Neutrophil (primary cell): ENCODE measurements around the gene DPY19L2.
"Not testable (repeated sequence)": the region's sequence is repeated elsewhere in the genome, so short reads cannot be mapped to it uniquely, and the experiment has no call there.

ENCODE experiments used
- H3K27ac ChIP-seq: fragments of 200-600 bp; sonication (generic); 2 replicates; pipeline ENCODE4 v1.5.1; 2016; ENCODE audit warnings: mild to moderate bottlenecking, moderate library complexity
- H3K27me3 ChIP-seq: fragments of 200-600 bp; sonication (generic); 2 replicates; pipeline ENCODE4 v1.6.0; 2016; ENCODE audit warnings: mild to moderate bottlenecking
- H3K36me3 ChIP-seq: fragments of 200-600 bp; sonication (generic); 2 replicates; pipeline ENCODE4 v1.5.1; 2017
- H3K4me1 ChIP-seq, 2 experiments: fragments of 200-600 bp in 1 of 2; sonication (generic) in 1 of 2; 1 replicate in 1 of 2; 2 replicates in 1 of 2; pipeline versions ENCODE4 v1.5.1 to v1.6.1; 2013 to 2016; ENCODE audit warnings: low read depth in 1 of 2, low read length in 1 of 2, mild to moderate bottlenecking in 1 of 2, moderate library complexity in 1 of 2; ENCODE audit not compliant: control insufficient read depth in 1 of 2, insufficient read depth in 1 of 2
- H3K4me3 ChIP-seq, 2 experiments: fragments of 200-600 bp in 1 of 2; sonication (generic) in 1 of 2; 1 replicate in 1 of 2; 2 replicates in 1 of 2; pipeline ENCODE4 v1.5.1; 2013 to 2016; ENCODE audit warnings: low read depth in 1 of 2, low read length in 1 of 2, mild to moderate bottlenecking in 1 of 2, moderate library complexity in 1 of 2
- H3K9me3 ChIP-seq: fragments of 200-600 bp; sonication (generic); 2 replicates; pipeline ENCODE4 v1.5.1; 2016

DPY19L2 gene

DNA sequence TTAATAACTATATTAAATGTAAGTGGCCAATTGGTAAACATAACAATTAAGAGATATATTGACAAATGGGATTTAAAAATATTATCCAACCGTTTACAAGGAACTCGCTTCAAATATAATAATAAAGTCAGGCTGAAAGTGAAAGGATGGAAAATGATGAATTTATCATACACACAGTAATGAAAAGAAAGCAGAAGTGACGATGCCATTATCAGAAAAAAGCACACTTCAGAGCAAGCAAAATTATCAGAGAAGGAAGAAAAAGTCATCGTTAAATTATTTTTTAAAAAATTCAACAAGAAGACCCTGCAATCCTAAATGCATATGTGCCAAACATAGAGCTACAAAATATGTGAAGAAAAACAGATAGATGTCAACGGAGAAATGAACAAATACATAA lies 13.8 kb downstream of the DPY19L2 start:
- H3K4me1 ChIP-seq, H3K9me3 ChIP-seq, H3K27ac ChIP-seq, H3K27me3 ChIP-seq, H3K4me3 ChIP-seq, H3K36me3 ChIP-seq: not testable (repeated sequence)

DNA sequence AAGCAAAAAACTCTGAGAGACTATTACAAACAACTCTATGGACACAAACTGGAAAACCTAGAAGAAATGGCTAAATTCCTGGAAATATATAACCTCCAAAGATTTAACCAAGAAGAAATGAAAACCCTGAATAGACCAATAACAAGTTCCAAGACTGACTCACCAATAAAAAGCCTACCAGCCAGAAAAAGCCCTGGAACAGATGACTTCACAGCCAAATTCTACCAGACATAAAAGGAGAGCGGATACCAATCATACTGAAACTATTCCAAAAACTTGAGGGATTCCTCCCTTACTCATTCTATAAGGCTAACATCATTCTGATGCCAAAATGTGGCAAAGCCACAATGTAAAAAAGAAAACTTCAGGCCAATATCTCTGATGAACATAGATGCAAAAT lies 18.8 kb downstream of the DPY19L2 start:
- H3K36me3 ChIP-seq, H3K4me1 ChIP-seq, H3K27me3 ChIP-seq, H3K9me3 ChIP-seq, H3K4me3 ChIP-seq, H3K27ac ChIP-seq: not testable (repeated sequence)

DNA sequence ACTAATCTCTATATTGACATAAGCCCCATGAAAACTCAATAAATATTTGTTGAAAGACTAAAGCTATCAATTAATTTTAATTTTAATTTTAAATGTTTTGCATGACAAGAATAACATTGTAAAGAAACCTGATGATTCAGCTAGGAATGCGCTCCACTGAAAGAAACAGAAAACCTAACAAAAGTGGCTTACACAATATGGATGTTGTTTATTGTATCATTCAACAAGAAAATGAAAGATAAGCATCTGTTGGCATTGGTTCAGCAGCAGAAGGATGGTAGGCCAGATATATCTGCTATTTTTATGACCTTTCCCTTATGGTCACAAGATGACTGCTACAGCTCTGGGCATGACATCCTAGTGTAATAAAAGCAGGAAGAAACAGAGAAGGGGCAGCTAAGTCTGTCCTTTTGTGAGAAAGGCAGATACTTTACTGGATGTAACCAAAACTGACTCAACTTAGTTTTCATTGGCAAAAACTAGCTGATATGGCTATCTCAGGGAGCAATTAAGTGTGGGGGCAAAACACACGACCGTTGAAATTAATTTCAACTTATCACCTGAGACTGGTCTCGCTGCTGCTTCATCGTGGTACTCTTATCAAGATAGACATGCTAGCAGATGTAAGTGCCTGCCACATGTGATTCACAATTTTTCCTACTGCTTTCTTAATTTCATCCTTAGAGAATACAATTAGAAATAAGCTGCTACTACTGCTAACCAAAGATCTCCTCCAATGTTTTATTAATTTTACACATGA lies 24.7 kb downstream of the DPY19L2 start:
- H3K4me3 ChIP-seq, H3K27ac ChIP-seq, H3K36me3 ChIP-seq, H3K9me3 ChIP-seq, H3K4me1 ChIP-seq, H3K27me3 ChIP-seq: not testable (repeated sequence)

DNA sequence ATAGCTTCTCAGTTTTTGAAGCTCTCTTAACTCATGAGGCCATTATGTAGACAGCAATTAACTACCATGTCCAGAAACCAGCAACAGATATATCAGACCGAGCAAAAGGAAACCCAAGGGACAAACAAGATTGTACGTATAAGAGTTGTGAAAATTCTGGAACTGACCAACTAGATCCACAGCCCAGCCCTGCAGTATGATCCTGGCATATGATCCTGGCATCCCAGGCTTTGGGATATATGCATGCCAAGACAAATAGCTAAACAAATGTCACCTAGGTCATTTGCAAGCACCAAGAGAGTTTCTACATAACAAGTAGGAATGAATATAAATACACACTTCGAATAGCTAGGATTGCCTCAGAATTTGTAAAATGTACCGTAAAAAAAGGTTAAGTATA lies 44.0 kb downstream of the DPY19L2 start:
- H3K4me1 ChIP-seq, H3K27ac ChIP-seq, H3K4me3 ChIP-seq, H3K36me3 ChIP-seq, H3K27me3 ChIP-seq, H3K9me3 ChIP-seq: not testable (repeated sequence)

DNA sequence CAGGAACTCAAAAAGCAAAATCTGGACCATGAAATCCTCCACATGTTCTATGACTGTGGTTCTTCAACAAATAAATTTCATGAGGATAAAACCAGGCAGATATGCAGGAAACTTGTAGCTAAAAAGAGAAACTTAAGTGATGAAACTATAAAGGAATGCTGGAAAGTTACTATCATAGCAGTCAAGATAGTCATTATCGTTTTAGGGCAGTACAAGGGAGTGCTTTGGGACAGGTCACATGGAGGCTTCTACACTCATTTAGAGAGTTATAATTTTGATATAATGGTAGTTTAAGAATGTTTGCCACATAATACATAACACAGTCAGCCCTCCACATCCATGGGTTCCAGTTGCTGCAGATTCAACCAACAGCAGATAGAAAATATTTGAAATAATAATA lies 52.7 kb downstream of the DPY19L2 start:
- H3K9me3 ChIP-seq, H3K36me3 ChIP-seq, H3K4me3 ChIP-seq, H3K4me1 ChIP-seq, H3K27ac ChIP-seq, H3K27me3 ChIP-seq: not testable (repeated sequence)

DNA sequence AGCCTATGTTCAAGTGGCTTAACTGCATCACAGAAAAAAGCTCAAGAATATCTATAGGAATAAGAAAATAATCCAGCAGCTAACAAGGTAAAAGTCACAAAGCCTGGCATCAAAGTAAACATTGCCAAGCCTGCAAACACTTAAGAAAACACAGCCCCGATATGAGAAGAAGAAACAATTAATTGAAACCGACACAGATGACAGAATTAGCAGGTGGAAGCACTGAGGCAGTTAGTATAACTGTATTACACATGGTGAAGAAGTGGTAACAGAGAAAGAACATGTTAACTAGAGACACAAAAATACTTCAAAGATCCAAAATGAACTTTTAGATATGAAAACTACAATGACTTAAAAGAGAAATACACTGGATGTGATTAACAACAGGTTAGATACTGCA lies 57.0 kb downstream of the DPY19L2 start:
- H3K4me3 ChIP-seq, H3K9me3 ChIP-seq, H3K27me3 ChIP-seq, H3K36me3 ChIP-seq, H3K27ac ChIP-seq, H3K4me1 ChIP-seq: not testable (repeated sequence)

DNA sequence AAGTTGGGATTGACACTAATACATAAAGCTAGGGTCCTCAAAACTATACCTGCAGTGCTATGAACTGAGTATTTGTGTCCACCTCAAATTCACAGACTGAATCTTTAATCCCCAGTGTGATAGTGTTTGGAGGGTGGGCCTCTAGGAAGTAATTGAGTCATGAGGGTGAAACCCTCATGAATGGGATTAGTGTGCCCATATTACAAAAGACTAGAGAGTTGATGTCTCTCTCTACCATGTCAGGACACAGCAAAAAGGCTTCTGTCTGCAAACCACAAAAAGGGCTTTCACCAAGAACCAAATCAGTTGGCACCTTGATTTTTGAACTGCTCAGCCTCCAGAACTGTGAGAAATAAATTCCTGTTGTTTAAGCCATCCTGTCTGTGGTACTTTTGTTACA lies 59.0 kb downstream of the DPY19L2 start:
- H3K36me3 ChIP-seq, H3K4me3 ChIP-seq, H3K9me3 ChIP-seq, H3K27ac ChIP-seq, H3K4me1 ChIP-seq, H3K27me3 ChIP-seq: not testable (repeated sequence)

DNA sequence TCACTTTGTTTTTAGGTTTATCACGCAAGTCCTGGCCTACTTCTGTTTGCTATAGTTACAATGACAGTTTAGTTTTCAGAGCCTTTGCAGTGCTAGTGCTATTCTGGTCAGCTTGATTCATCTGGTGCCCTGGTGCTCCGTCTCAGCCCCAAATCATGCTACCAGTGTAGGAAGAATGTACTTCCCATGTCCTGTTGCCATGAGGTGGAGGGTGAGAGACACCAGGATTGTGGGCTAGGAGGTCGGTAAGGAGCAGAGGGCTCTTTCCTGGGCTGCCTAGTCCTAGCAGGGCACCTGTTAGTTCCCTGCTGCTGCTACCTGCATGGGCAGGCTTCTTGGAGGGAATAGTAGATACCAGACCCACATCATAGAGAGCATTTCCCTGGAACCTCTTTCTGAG lies 63.3 kb downstream of the DPY19L2 start:
- H3K27me3 ChIP-seq, result not testable (repeated sequence)

DNA sequence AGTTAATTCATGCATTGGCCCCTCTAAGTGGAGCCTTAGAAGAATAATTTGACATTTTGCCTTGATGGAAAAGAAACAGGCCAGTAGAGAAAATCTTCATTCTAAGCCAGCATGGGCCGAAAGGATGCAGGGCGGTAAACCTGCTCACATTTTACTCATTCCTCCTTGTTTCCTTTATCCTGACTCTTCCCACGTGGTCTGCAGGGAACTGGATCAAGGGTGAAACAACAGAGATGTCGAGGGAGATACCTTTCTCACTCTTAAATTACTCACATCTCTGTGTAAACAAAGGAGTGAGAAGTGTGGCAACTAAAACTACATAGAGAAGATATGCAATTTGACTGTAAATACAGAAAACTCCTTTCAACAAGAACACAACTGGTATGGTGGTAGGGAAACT lies 73.5 kb downstream of the DPY19L2 start:
- not testable (repeated sequence) for H3K9me3 ChIP-seq, H3K27me3 ChIP-seq, H3K4me3 ChIP-seq, H3K4me1 ChIP-seq, H3K36me3 ChIP-seq, H3K27ac ChIP-seq

More for the DNA sequence above, 63.3 kb downstream of the DPY19L2 start:
- not testable (repeated sequence) for H3K4me1 ChIP-seq, H3K27ac ChIP-seq, H3K9me3 ChIP-seq, H3K4me3 ChIP-seq, H3K36me3 ChIP-seq

DNA sequence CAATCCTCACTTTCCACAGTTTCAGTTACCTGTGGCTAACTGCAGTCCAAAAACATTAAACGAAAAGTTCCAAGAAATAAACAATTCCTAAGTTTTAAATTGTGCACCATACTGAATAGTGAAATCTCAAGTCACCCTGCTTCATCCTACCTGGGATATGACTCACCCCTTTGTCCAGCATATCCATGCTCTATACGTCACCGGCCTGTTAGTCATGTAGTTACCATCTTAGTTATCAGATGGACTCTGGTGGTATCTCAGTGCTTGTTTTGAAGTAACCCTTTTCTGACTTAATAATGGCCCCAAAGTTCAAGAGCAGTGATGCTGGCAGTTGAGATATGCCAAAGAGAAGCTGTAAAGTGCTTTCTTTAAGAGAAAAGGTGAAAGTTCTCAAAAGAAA lies 83.9 kb downstream of the DPY19L2 start:
- H3K36me3 ChIP-seq, H3K4me3 ChIP-seq, H3K27ac ChIP-seq, H3K27me3 ChIP-seq, H3K4me1 ChIP-seq, H3K9me3 ChIP-seq: not testable (repeated sequence)

DNA sequence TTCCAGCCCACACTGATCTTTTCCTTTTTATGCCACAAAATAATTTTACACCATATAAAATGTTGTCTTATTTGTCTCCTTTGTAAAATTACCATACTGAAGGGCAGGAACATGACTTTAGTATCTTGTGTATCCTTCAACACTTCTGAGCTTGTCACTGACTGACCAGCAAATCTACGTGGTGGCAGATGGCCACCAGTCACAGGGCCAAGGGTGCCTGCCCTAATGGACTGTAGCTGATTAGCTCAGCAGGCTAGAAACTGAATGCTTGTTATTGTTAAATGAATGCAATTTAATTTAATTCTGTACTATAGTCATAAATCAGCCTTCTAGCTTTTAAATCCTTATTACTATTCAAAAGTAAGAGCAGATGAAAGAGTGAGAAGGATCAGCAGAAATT lies 85.0 kb downstream of the DPY19L2 start:
- not testable (repeated sequence) for H3K9me3 ChIP-seq, H3K27me3 ChIP-seq, H3K4me3 ChIP-seq, H3K27ac ChIP-seq, H3K36me3 ChIP-seq, H3K4me1 ChIP-seq

DNA sequence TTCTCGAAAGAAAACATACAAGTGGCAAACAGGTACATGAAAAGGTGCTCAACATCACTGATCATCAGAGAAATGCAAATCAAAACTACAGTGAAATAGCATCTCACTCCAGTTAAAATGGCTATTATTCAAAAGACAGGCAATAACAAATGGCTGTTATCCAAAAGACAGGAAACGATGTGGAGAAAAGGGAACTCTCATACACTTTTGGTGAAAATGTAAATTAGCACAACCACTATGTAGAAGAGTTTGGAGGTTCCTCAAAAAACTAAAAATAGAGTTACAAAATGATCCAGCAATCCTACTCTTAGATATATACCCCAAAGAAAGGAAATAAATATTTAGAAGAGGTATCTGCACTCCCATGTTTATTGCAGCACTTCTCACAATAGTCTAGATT lies 90.7 kb downstream of the DPY19L2 start:
- not testable (repeated sequence) for H3K4me3 ChIP-seq, H3K27ac ChIP-seq, H3K9me3 ChIP-seq, H3K4me1 ChIP-seq, H3K36me3 ChIP-seq, H3K27me3 ChIP-seq

DNA sequence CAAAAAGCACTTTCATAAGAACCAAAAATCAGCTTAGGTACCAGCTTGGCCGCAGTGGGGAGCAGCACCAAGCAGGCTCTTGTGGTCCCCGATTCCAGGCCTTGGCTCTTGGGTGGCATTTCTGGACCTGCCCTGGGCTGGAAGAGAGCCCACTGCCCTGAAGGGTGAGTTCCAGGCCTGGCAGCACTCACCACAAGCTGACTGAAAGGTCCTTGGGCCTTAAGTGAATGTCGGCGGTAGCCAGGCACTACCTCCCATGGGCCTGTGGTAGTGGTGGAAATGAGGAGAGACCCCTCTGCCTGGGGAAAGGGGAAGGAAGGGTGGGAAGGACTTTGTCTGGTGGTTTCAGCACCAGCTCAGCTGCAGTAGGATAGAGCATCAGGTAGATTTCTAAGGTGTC lies 96.3 kb downstream of the DPY19L2 start:
- not testable (repeated sequence) for H3K4me1 ChIP-seq, H3K9me3 ChIP-seq, H3K27me3 ChIP-seq, H3K36me3 ChIP-seq, H3K4me3 ChIP-seq, H3K27ac ChIP-seq

DNA sequence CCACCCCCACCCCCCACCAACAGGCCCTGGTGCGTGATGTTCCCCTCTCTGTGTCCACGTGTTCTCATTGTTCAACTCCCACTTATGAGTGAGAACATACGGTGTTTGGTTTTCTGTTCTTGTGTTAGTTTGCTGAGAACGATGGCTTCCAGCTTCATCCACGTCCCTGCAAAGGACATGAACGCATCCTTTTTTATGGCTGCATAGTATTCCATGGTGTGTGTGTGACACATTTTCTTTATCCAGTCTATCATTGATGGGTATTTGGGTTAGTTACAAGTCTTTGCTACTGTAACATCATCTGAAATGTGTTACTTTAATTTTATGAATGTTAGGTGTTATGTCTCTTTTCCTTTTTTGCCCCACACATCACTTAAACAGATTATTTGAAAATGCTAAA lies 109.8 kb downstream of the DPY19L2 start:
- H3K4me3 ChIP-seq, H3K27me3 ChIP-seq, H3K9me3 ChIP-seq, H3K36me3 ChIP-seq, H3K4me1 ChIP-seq, H3K27ac ChIP-seq: not testable (repeated sequence)

DNA sequence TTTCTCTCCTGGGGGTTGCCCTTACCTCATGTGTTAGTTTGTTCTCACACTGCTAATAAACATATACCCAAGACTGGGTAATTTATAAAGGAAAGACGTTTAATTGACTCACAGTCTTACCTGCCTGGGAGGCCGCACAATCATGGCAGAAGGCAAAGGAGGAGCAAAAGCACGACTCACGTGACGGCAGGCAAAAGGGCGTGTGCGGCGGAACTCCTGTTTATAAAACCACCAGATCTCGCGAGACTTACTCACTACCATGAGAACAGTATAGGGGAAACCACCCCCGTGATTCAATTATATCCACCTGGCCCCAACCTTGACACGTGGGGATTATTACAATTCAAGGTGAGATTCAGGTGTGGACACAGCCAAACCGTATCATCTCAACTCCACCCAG lies 116.9 kb downstream of the DPY19L2 start:
- H3K9me3 ChIP-seq, H3K4me1 ChIP-seq, H3K27me3 ChIP-seq, H3K4me3 ChIP-seq, H3K27ac ChIP-seq, H3K36me3 ChIP-seq: not testable (repeated sequence)
